A549 treated with AZD9567 at 1 μM for 4 hours (cell line): ENCODE results near the gene CLEC3A. TPM values are rescaled to one million over a fixed set of nuclear protein-coding genes. Genes with fewer than 3 reads are reported as not detected.

Experiments used
- total RNA-seq: library from RNA; stranded (reverse); fragments of 200-300 nt; extraction: Qiagen RNA extraction; gene quantifications from 5 replicates; pipeline ENCODE4 v1.2.3, GENCODE V29; 2022; ENCODE audit not compliant: insufficient read depth

The CLEC3A gene, protein sequence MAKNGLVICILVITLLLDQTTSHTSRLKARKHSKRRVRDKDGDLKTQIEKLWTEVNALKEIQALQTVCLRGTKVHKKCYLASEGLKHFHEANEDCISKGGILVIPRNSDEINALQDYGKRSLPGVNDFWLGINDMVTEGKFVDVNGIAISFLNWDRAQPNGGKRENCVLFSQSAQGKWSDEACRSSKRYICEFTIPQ
- not detected in 5 replicates for total RNA-seq

GRCh38 chr16:78022347-78023060 is at the start of gene CLEC3A:
Gene CLEC3A (plus strand): TSS chr16:78022548. CDS start chr16:78022627, 79 bp downstream.

Other genes with a start within 250 kb of the CLEC3A start
- 0.02 TPM in 2 of 5 replicates, not detected in the others for gene VAT1L, start 234.0 kb upstream of the CLEC3A start, total RNA-seq
- gene WWOX, start 77.1 kb downstream of the CLEC3A start, total RNA-seq, result 11.5 to 21.7 TPM (median 12.7 TPM) in 5 replicates